HL-60 (cell line): ENCODE measurements around the gene XKR7.

Experiments
- GABPA ChIP-seq: IDR thresholded peaks from 2 replicates; pipeline ENCODE4 v1.6.1; 2012; ENCODE audit warnings: low read depth
- TF ChIP-seq, protein P1 (sequence below): IDR thresholded peaks from one replicate; pipeline ENCODE4 v1.5.1; 2011; ENCODE audit warnings: low read length, control low read depth, inconsistent platforms; ENCODE audit not compliant: insufficient read depth
- TF ChIP-seq, protein P2 (sequence below): IDR thresholded peaks from 2 replicates; pipeline ENCODE4 v1.6.1; 2012; ENCODE audit warnings: low read depth; ENCODE audit not compliant: insufficient replicate concordance

DNA sequence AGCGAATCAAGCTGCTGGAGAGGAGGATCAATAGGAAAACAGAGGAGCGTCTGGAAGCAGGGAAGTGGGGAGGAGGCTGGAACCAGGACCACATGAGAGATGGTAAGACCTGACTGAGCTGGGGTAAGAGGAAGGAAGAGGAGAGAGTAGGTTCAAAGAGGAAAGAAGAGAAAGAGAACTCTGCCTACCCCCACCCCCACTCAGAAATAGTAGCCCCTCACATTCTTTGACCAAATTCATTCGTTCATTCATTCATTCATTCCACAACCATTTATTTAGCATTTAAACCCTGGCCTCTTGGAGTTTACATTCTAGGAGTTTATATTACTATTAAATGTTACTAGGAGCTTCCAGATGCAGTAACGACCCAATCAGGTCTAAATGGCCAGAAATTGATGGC lies 68.3 kb downstream of the XKR7 start:
- TF ChIP-seq, protein P1, sequence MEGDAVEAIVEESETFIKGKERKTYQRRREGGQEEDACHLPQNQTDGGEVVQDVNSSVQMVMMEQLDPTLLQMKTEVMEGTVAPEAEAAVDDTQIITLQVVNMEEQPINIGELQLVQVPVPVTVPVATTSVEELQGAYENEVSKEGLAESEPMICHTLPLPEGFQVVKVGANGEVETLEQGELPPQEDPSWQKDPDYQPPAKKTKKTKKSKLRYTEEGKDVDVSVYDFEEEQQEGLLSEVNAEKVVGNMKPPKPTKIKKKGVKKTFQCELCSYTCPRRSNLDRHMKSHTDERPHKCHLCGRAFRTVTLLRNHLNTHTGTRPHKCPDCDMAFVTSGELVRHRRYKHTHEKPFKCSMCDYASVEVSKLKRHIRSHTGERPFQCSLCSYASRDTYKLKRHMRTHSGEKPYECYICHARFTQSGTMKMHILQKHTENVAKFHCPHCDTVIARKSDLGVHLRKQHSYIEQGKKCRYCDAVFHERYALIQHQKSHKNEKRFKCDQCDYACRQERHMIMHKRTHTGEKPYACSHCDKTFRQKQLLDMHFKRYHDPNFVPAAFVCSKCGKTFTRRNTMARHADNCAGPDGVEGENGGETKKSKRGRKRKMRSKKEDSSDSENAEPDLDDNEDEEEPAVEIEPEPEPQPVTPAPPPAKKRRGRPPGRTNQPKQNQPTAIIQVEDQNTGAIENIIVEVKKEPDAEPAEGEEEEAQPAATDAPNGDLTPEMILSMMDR, result no peak
- TF ChIP-seq, protein P2, sequence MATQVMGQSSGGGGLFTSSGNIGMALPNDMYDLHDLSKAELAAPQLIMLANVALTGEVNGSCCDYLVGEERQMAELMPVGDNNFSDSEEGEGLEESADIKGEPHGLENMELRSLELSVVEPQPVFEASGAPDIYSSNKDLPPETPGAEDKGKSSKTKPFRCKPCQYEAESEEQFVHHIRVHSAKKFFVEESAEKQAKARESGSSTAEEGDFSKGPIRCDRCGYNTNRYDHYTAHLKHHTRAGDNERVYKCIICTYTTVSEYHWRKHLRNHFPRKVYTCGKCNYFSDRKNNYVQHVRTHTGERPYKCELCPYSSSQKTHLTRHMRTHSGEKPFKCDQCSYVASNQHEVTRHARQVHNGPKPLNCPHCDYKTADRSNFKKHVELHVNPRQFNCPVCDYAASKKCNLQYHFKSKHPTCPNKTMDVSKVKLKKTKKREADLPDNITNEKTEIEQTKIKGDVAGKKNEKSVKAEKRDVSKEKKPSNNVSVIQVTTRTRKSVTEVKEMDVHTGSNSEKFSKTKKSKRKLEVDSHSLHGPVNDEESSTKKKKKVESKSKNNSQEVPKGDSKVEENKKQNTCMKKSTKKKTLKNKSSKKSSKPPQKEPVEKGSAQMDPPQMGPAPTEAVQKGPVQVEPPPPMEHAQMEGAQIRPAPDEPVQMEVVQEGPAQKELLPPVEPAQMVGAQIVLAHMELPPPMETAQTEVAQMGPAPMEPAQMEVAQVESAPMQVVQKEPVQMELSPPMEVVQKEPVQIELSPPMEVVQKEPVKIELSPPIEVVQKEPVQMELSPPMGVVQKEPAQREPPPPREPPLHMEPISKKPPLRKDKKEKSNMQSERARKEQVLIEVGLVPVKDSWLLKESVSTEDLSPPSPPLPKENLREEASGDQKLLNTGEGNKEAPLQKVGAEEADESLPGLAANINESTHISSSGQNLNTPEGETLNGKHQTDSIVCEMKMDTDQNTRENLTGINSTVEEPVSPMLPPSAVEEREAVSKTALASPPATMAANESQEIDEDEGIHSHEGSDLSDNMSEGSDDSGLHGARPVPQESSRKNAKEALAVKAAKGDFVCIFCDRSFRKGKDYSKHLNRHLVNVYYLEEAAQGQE, result no peak
- no peak for TF ChIP-seq GABPA
